Sigmoid colon (tissue), 4 donors: ENCODE measurements around the gene UMPS.

Experiments used
- CTCF ChIP-seq, 4 experiments: fragments of 450-650 bp in 3 of 4; fragments of 200-600 bp in 1 of 4; IDR thresholded peaks; one replicate each; pipeline ENCODE4 v1.5.1; 2016 to 2019; ENCODE audit warnings: antibody characterized with exemption in 4 of 4, mild to moderate bottlenecking in 3 of 4, moderate library complexity in 2 of 4
- EP300 ChIP-seq, 4 donors: sonication (generic); formaldehyde crosslinking; IDR thresholded peaks; one replicate each; pipeline ENCODE4 v1.6.1; 2017; ENCODE audit warnings: antibody characterized with exemption in 4 of 4
- POLR2A ChIP-seq, 2 donors: fragments of 450-650 bp; IDR thresholded peaks; one replicate each; pipeline ENCODE4 v1.6.1; 2016; ENCODE audit warnings: antibody characterized with exemption in 2 of 2, mild to moderate bottlenecking in 2 of 2, moderate library complexity in 2 of 2
- POLR2AphosphoS5 ChIP-seq, 4 donors: sonication (generic); formaldehyde crosslinking; IDR thresholded peaks; one replicate each; pipeline ENCODE4 v1.6.1; 2017; ENCODE audit warnings: antibody characterized with exemption in 4 of 4

GRCh38 chr3:124701687-124702086 lies 28.6 kb upstream of the UMPS start:
- no peak for TF ChIP-seq POLR2A (IDR thresholded peaks at IDR 0.05)
- TF ChIP-seq EP300 (IDR thresholded peaks at IDR 0.05): no peak
- TF ChIP-seq CTCF (IDR thresholded peaks at IDR 0.05): no peak
- TF ChIP-seq POLR2AphosphoS5 (IDR thresholded peaks at IDR 0.05): no peak
